ENCODE results near the gene PPP3R1. TPM values are rescaled to one million over a fixed set of nuclear protein-coding genes. Genes with fewer than 3 reads are reported as not detected.
A peak's percentile ranks its signal among the peaks of the same experiment; 100 is the strongest.

Gene PPP3R1
- total and polyA plus RNA-seq, 12 donors = 11.8 to 169 (median 52.1) TPM

GRCh38 chr2:68283419-68283812, 31.1 kb upstream of the PPP3R1 start:
- Histone ChIP-seq H3K4me1 (replicated peaks in 1 of 2) (peaks cover 0 to 20% of the 10 kb centered on the region in 2 donors), H3K27ac (no peak overlapping the region), H3K27me3 (no peaks in the 10 kb centered on the region), H3K36me3 (replicated peaks in 1 of 2) (no peaks in the 10 kb centered on the region), H3K4me3 (no peak overlapping the region), H3K9me3 (replicated peaks in 1 of 3) (no peaks in the 10 kb centered on the region)
- intact Hi-C loops (cut with DNase I) = loop anchor here in 1 of 2 donors (2.0 kb wide), 1 partner anchor 161 kb away; no protein-coding TSS in a partner anchor
- no peak for DNase-seq
- TF ChIP-seq CTCF (IDR thresholded peaks at IDR 0.05) (no peak), POLR2A (IDR thresholded peaks at IDR 0.05) (no peak)
- 91 to 100% (median 95%) methylated on average over 1 of the region's 1 CpG for WGBS, 4 donors

- Histone ChIP-seq H3K4me1 (replicated peaks in 1 of 2) (peaks cover 0 to 20% of the 10 kb centered on the region in 2 donors), H3K4me3 (no peak overlapping the region), H3K9me3 (replicated peaks in 1 of 3) (no peaks in the 10 kb centered on the region), H3K27ac (no peak overlapping the region), H3K36me3 (replicated peaks in 1 of 2) (no peaks in the 10 kb centered on the region), H3K27me3 (no peaks in the 10 kb centered on the region)
- intact Hi-C loops (cut with DNase I) = loop anchor here in 1 of 2 donors (2.0 kb wide), 1 partner anchor 160 kb away; no protein-coding TSS in a partner anchor
- 35 to 38% (median 36%) methylated on average over 5 of the region's 5 CpGs for WGBS, 4 donors
- TF ChIP-seq POLR2A (IDR thresholded peaks at IDR 0.05) = no peak
- TF ChIP-seq CTCF (IDR thresholded peaks at IDR 0.05) = peak; percentile 64 to 87 (median 70)
- peak in 1 of 7 donors; percentile 7 for DNase-seq
These were observed 30.6 kb upstream of the PPP3R1 start for GRCh38 chr2:68282811-68283418.

DNA sequence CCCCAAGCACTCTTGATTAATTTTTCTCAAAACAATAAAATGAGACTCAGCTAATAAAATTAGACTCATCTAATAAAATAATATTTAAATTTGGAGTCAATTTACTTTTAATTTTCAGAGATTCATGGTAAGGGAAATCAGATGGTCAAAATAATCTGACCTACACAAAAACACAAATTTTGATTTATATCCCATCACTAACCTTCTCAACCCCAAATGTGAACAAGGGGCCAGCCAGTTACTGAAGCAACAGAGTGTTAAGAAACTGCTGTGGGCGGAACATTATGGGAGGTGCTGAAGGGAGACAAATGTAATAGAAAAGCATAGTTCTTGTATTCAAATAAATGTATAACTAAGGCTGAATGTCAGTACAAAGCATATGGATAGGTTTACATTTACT, 28.5 kb upstream of the PPP3R1 start:
- Histone ChIP-seq H3K27ac (no peak overlapping the region), H3K4me3 (no peak overlapping the region), H3K27me3 (no peaks in the 10 kb centered on the region), H3K36me3 (replicated peaks in 1 of 2) (no peaks in the 10 kb centered on the region), H3K9me3 (replicated peaks in 1 of 3) (no peaks in the 10 kb centered on the region), H3K4me1 (replicated peaks in 1 of 2) (peaks cover 0 to 7% of the 10 kb centered on the region in 2 donors)
- intact Hi-C loops (cut with DNase I) = no loop called here
- TF ChIP-seq POLR2A (IDR thresholded peaks at IDR 0.05) = no peak
- no peak for TF ChIP-seq CTCF (IDR thresholded peaks at IDR 0.05)
- 77 to 87% (median 84%) methylated on average over 1 of the region's 1 CpG for WGBS, 4 donors
- no peak for DNase-seq

GRCh38 chr2:68280348-68280747, 28.0 kb upstream of the PPP3R1 start:
- TF ChIP-seq POLR2A (IDR thresholded peaks at IDR 0.05) (no peak), CTCF (IDR thresholded peaks at IDR 0.05) (no peak)
- Histone ChIP-seq H3K4me1 (replicated peaks in 1 of 2) (peaks cover 0 to 7% of the 10 kb centered on the region in 2 donors), H3K27ac (no peak overlapping the region), H3K27me3 (no peaks in the 10 kb centered on the region), H3K36me3 (replicated peaks in 1 of 2) (no peaks in the 10 kb centered on the region), H3K9me3 (replicated peaks in 1 of 3) (no peaks in the 10 kb centered on the region), H3K4me3 (no peak overlapping the region)
- intact Hi-C loops (cut with DNase I) = no loop called here
- 70 to 90% (median 78%) methylated on average over 1 of the region's 1 CpG for WGBS, 4 donors
- DNase-seq = no peak
